ENCODE data around the gene CDH23. TPM values are rescaled to one million over a fixed set of nuclear protein-coding genes. Genes with fewer than 3 reads are reported as not detected.

Gene CDH23
- total and polyA plus RNA-seq, 9 of the 15 experiments (the other 6 are each of a cell fraction or from before 2014, with no cell fraction given) = 0.18 to 1.2 (median 0.47) TPM

DNA sequence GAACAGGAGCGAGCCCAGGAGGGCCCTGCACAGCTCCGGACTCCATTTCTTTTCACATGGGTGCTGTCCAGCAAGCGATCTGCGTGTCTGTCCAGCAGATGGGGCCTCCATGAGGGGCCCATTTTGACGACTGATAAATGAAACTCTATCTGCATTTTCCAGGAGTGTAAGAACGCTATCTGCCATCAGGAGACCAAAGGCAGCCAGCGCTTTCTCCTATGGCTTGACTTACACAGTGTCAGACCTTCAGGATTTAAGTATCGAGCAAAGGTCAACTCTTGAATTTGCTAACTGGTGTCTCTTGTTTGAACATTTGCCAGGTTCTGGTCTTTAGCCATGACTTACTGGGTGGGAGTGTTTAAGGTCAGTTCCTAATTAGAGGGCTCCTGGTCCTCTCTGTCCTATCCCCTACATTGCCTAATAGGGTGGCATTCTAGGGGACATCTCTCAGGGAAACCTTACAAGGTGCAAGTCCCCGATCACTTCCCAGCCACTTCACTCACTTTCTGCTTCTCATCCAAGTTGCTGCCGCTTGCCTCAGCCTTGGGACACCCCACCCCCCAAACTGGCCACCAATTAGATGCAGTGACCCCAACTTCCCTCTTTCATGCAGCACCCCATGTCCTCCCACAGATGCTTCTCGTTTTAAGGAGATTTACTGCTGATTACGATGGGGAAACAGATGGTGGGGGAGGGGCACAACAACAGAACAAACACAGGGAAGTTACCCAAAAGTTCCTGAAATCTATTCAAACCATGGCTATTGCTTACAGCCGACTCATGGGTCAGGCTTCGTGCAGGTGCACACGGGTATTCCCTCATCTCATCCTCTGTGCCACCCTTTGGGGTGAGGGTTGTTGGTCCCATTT lies 356.6 kb downstream of the CDH23 start (continued):
- TF ChIP-seq, protein P1, sequence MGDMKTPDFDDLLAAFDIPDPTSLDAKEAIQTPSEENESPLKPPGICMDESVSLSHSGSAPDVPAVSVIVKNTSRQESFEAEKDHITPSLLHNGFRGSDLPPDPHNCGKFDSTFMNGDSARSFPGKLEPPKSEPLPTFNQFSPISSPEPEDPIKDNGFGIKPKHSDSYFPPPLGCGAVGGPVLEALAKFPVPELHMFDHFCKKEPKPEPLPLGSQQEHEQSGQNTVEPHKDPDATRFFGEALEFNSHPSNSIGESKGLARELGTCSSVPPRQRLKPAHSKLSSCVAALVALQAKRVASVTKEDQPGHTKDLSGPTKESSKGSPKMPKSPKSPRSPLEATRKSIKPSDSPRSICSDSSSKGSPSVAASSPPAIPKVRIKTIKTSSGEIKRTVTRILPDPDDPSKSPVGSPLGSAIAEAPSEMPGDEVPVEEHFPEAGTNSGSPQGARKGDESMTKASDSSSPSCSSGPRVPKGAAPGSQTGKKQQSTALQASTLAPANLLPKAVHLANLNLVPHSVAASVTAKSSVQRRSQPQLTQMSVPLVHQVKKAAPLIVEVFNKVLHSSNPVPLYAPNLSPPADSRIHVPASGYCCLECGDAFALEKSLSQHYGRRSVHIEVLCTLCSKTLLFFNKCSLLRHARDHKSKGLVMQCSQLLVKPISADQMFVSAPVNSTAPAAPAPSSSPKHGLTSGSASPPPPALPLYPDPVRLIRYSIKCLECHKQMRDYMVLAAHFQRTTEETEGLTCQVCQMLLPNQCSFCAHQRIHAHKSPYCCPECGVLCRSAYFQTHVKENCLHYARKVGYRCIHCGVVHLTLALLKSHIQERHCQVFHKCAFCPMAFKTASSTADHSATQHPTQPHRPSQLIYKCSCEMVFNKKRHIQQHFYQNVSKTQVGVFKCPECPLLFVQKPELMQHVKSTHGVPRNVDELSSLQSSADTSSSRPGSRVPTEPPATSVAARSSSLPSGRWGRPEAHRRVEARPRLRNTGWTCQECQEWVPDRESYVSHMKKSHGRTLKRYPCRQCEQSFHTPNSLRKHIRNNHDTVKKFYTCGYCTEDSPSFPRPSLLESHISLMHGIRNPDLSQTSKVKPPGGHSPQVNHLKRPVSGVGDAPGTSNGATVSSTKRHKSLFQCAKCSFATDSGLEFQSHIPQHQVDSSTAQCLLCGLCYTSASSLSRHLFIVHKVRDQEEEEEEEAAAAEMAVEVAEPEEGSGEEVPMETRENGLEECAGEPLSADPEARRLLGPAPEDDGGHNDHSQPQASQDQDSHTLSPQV (IDR thresholded peaks at IDR 0.05) = peak; percentile 52; the same call in 1 of the 2 replicates
- TF ChIP-seq MYNN (IDR thresholded peaks at IDR 0.05) = no peak
- TF ChIP-seq MYNN (CRISPR knock-in tag; IDR thresholded peaks at IDR 0.05) = no peak
- no peak for TF ChIP-seq JUNB (CRISPR knock-in tag; conservative IDR thresholded peaks at IDR 0.05)
- TF ChIP-seq ZNF174 (CRISPR knock-in tag; IDR thresholded peaks at IDR 0.05) = no peak
- peak; percentile 69 for TF ChIP-seq ZNF830 (CRISPR knock-in tag; IDR thresholded peaks at IDR 0.05)
- peak; percentile 56; the same call in 1 of the 2 replicates for TF ChIP-seq PYGO2 (tag; IDR thresholded peaks at IDR 0.05)
- peak; percentile 71 for TF ChIP-seq ZNF239 (CRISPR knock-in tag; IDR thresholded peaks at IDR 0.05)
- no peak; the same call in 1 of the 2 replicates for TF ChIP-seq MITF (IDR thresholded peaks at IDR 0.05)
- peak; percentile 70 for TF ChIP-seq ZNF41 (CRISPR knock-in tag; conservative IDR thresholded peaks at IDR 0.05)
- TF ChIP-seq MAFG (tag; conservative IDR thresholded peaks at IDR 0.05) = 0 out of 2 replicates have a peak, but pooled peaks have one; percentile 21
- peak; percentile 63 for TF ChIP-seq NEUROD1 (IDR thresholded peaks at IDR 0.05; ENCODE audit: borderline replicate concordance, low read depth, low read length, partially characterized antibody)
- TF ChIP-seq SRF (CRISPR knock-in tag; IDR thresholded peaks at IDR 0.05) = peak in 1 of 2 experiments; percentile 72; a peak in 3 of 4 replicates
- peak; percentile 76; the same call in 1 of the 2 replicates for TF ChIP-seq SMARCC2 (IDR thresholded peaks at IDR 0.05; ENCODE audit: low read depth)
- TF ChIP-seq BCLAF1 (IDR thresholded peaks at IDR 0.05; ENCODE audit: borderline replicate concordance in 1 of 2, control insufficient read depth in 1 of 2, low read depth in 2 of 2, low read length in 1 of 2) = no peak
- TF ChIP-seq, protein P2, sequence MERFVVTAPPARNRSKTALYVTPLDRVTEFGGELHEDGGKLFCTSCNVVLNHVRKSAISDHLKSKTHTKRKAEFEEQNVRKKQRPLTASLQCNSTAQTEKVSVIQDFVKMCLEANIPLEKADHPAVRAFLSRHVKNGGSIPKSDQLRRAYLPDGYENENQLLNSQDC (CRISPR knock-in tag; IDR thresholded peaks at IDR 0.05) = no peak
- no peak for TF ChIP-seq PHB2 (IDR thresholded peaks at IDR 0.05; ENCODE audit: low read depth)
- peak; percentile 35; the same call in 1 of the 2 replicates for TF ChIP-seq GATAD2A (IDR thresholded peaks at IDR 0.05)
- no peak for TF ChIP-seq ETV1 (tag; conservative IDR thresholded peaks at IDR 0.05; ENCODE audit: low read depth)
